Lung (tissue), 12 donors: ENCODE measurements around the gene SLFN14. TPM values are rescaled to one million over a fixed set of nuclear protein-coding genes. Genes with fewer than 3 reads are reported as not detected.

ENCODE experiments used
- ATAC-seq: fragments of 200-7000 bp; cut with Tn5 transposase; one replicate; pipeline ENCODE4 v1.9.1; 2020; ENCODE audit warnings: moderate number of reproducible peaks; ENCODE audit not compliant: insufficient read depth, low FRiP score
- DNase-seq, 3 donors: peaks; one replicate each; pipeline ENCODE4 v3.0.0-alpha.2; 2013 to 2017
- H3K27ac ChIP-seq, 2 donors: one replicate each; pipeline ENCODE4 v1.5.1; 2013; ENCODE audit warnings: mild to moderate bottlenecking in 2 of 2, moderate library complexity in 2 of 2, control low read depth in 1 of 2, inconsistent platforms in 1 of 2, low read depth in 1 of 2, low read length in 1 of 2
- H3K27me3 ChIP-seq, 3 donors: one replicate each; pipeline ENCODE4 v1.5.1; 2013; ENCODE audit warnings: low read length in 2 of 3; ENCODE audit not compliant: control insufficient read depth in 3 of 3, insufficient read depth in 3 of 3
- H3K36me3 ChIP-seq, 4 donors: one replicate each; pipeline ENCODE4 v1.5.1; 2013; ENCODE audit warnings: low read length in 4 of 4, mild to moderate bottlenecking in 1 of 4, moderate library complexity in 1 of 4; ENCODE audit not compliant: control insufficient read depth in 4 of 4, insufficient read depth in 4 of 4
- H3K4me1 ChIP-seq, 5 donors: one replicate each; pipeline ENCODE4 v1.5.1; 2013; ENCODE audit warnings: low read length in 5 of 5, mild to moderate bottlenecking in 2 of 5, moderate library complexity in 1 of 5; ENCODE audit not compliant: control insufficient read depth in 5 of 5, insufficient read depth in 5 of 5
- H3K4me3 ChIP-seq: one replicate; pipeline ENCODE4 v1.5.1; 2013; ENCODE audit warnings: mild to moderate bottlenecking, control low read depth, moderate library complexity
- H3K9ac ChIP-seq, 2 donors: one replicate each; pipeline ENCODE4 v1.5.1; 2013; ENCODE audit warnings: low read length in 2 of 2, control low read depth in 1 of 2; ENCODE audit not compliant: insufficient read depth in 1 of 2
- H3K9me3 ChIP-seq, 4 donors: one replicate each; pipeline ENCODE4 v1.5.1; 2013; ENCODE audit warnings: low read length in 3 of 4, mild to moderate bottlenecking in 1 of 4, moderate library complexity in 1 of 4; ENCODE audit not compliant: control insufficient read depth in 4 of 4, insufficient read depth in 3 of 4
- WGBS, 2 donors: extraction: QIAGEN DNeasy Blood & Tissue Kit; methylation state at CpG; one replicate each; pipeline ENCODE4 v1.1.7; 2013; 5-methylcytosine and 5-hydroxymethylcytosine counted together
- polyA plus RNA-seq, 2 donors: library from polyadenylated mRNA; stranded (reverse); fragments of 200-250 nt; gene quantifications; one replicate each; pipeline ENCODE4 v1.2.1, GENCODE V29; 2013
- total RNA-seq, 2 donors: library from RNA; depleted of rRNA in 1 of 2; stranded (reverse); fragments of >200 nt in 1 of 2; gene quantifications; one replicate each; pipeline ENCODE4 v1.2.1, GENCODE V29; 2014 to 2021
- TF ChIP-seq, protein P1 (sequence below): IDR thresholded peaks from 2 replicates; pipeline ENCODE4 v1.5.1; 2012; ENCODE audit warnings: mild to moderate bottlenecking; ENCODE audit errors: control extremely low read depth, extremely low read depth
- donor health status: control.
- donor health status: control.
- donor health status: Bipolar disorder and iron deficiency.
- donor health status: healthy.
- donor health status: DM: yes; HTN: yes; CAD: no.

Gene SLFN14
- total and polyA plus RNA-seq, 4 donors = 0.34 to 2.3 TPM; not detected in 2

- no peak for ATAC-seq
- TF ChIP-seq, protein P1, sequence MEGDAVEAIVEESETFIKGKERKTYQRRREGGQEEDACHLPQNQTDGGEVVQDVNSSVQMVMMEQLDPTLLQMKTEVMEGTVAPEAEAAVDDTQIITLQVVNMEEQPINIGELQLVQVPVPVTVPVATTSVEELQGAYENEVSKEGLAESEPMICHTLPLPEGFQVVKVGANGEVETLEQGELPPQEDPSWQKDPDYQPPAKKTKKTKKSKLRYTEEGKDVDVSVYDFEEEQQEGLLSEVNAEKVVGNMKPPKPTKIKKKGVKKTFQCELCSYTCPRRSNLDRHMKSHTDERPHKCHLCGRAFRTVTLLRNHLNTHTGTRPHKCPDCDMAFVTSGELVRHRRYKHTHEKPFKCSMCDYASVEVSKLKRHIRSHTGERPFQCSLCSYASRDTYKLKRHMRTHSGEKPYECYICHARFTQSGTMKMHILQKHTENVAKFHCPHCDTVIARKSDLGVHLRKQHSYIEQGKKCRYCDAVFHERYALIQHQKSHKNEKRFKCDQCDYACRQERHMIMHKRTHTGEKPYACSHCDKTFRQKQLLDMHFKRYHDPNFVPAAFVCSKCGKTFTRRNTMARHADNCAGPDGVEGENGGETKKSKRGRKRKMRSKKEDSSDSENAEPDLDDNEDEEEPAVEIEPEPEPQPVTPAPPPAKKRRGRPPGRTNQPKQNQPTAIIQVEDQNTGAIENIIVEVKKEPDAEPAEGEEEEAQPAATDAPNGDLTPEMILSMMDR = no peak
- H3K9ac ChIP-seq = no peak overlapping the region
- H3K4me1 ChIP-seq = peaks cover 0 to 4% (median 2%) of the 10 kb centered on the region in 5 donors
- no peaks in the 10 kb centered on the region for H3K9me3 ChIP-seq
- no peak overlapping the region for H3K4me3 ChIP-seq
- peaks cover 9 to 38% (median 22%) of the 10 kb centered on the region in 4 donors for H3K36me3 ChIP-seq
- WGBS, 2 donors = 90 to 93% methylated on average over 53 to 54 of the region's 54 CpGs
- H3K27ac ChIP-seq = no peak overlapping the region
- no peaks in the 10 kb centered on the region for H3K27me3 ChIP-seq
- DNase-seq = no peak
Measured at GRCh38 chr17:35596530-35597233, 36.1 kb upstream of the SLFN14 start.

GRCh38 chr17:35596072-35596471 lies 35.5 kb upstream of the SLFN14 start:
- H3K36me3 ChIP-seq = peaks cover 9 to 36% (median 21%) of the 10 kb centered on the region in 4 donors
- ATAC-seq = no peak

GRCh38 chr17:35588196-35588920 lies 27.7 kb upstream of the SLFN14 start:
- ATAC-seq (no peak), DNase-seq (peak in 2 of 3 donors; percentile 33 to 40)
- Histone ChIP-seq H3K4me3 (no peak overlapping the region), H3K27ac (no peak overlapping the region), H3K4me1 (peaks cover 7 to 28% (median 13%) of the 10 kb centered on the region in 5 donors), H3K9me3 (no peaks in the 10 kb centered on the region), H3K9ac (peak overlapping the region in 1 of 2 donors; percentile 99), H3K27me3 (peaks cover 0 to 9% (median 0%) of the 10 kb centered on the region in 3 donors), H3K36me3 (peaks cover 0 to 6% (median 0%) of the 10 kb centered on the region in 4 donors)
- 66 to 67% methylated on average over 12 of the region's 12 CpGs for WGBS, 2 donors
- TF ChIP-seq, protein P1 = no peak

More at GRCh38 chr17:35596072-35596471, 35.5 kb upstream of the SLFN14 start:
- Histone ChIP-seq H3K9me3 (no peaks in the 10 kb centered on the region), H3K27ac (no peak overlapping the region), H3K9ac (no peak overlapping the region), H3K27me3 (no peaks in the 10 kb centered on the region), H3K4me1 (peaks cover 0 to 6% (median 4%) of the 10 kb centered on the region in 5 donors), H3K4me3 (no peak overlapping the region)
- 55 to 80% methylated on average over 4 of the region's 4 CpGs for WGBS, 2 donors
- TF ChIP-seq, protein P1 = no peak
- DNase-seq = no peak
